Nephron progenitor cell (in vitro differentiated cells): ENCODE data around the gene TMEM140.

ENCODE experiments used
- DNase-seq: peaks from one replicate; pipeline ENCODE4 v3.0.0; 2021
- H3K27ac Mint-ChIP-seq: 2 replicates; pipeline ENCODE4 v1.8.0; 2021; ENCODE audit warnings: mild to moderate bottlenecking, moderate library complexity, mixed read lengths
- H3K27me3 Mint-ChIP-seq: 2 replicates; pipeline ENCODE4 v1.8.0; 2021; ENCODE audit warnings: mild to moderate bottlenecking, low read depth, mixed read lengths; ENCODE audit not compliant: poor library complexity
- H3K36me3 Mint-ChIP-seq: 2 replicates; pipeline ENCODE4 v1.8.0; 2021; ENCODE audit warnings: low read depth, mixed read lengths
- H3K4me1 Mint-ChIP-seq: 2 replicates; pipeline ENCODE4 v1.8.0; 2021; ENCODE audit warnings: mixed read lengths
- H3K4me3 Mint-ChIP-seq: 2 replicates; pipeline ENCODE4 v1.8.0; 2021; ENCODE audit warnings: mild to moderate bottlenecking, moderate library complexity, mixed read lengths
- H3K9me3 Mint-ChIP-seq: 2 replicates; pipeline ENCODE4 v1.8.0; 2021; ENCODE audit warnings: mild to moderate bottlenecking, moderate library complexity, mixed read lengths
- CTCF ChIP-seq: fragments of 200-600 bp; sonication (generic); IDR thresholded peaks from 2 replicates; pipeline ENCODE4 v1.5.0; 2021; ENCODE audit warnings: antibody characterized with exemption

The TMEM140 gene

GRCh38 chr7:135143885-135144668, 3.8 kb upstream of the TMEM140 start:
- H3K27me3 Mint-ChIP-seq = peaks cover 4% of the 10 kb centered on the region
- H3K4me1 Mint-ChIP-seq = peaks cover 28% of the 10 kb centered on the region
- DNase-seq = no peak
- no peak for TF ChIP-seq CTCF
- peaks cover 22% of the 10 kb centered on the region for H3K9me3 Mint-ChIP-seq
- H3K4me3 Mint-ChIP-seq = no peak overlapping the region
- H3K27ac Mint-ChIP-seq = no peak overlapping the region
- peaks cover 3% of the 10 kb centered on the region for H3K36me3 Mint-ChIP-seq

GRCh38 chr7:135147341-135147898, 452 bp upstream of the TMEM140 start:
- no peak overlapping the region for H3K4me3 Mint-ChIP-seq
- peaks cover 32% of the 10 kb centered on the region for H3K4me1 Mint-ChIP-seq
- no peaks in the 10 kb centered on the region for H3K9me3 Mint-ChIP-seq
- TF ChIP-seq CTCF = no peak
- DNase-seq = no peak
- no peaks in the 10 kb centered on the region for H3K27me3 Mint-ChIP-seq
- H3K27ac Mint-ChIP-seq = peak overlapping the region; percentile 27
- H3K36me3 Mint-ChIP-seq = peaks cover 5% of the 10 kb centered on the region

- H3K36me3 Mint-ChIP-seq = peaks cover 27% of the 10 kb centered on the region
- TF ChIP-seq CTCF = no peak
- no peaks in the 10 kb centered on the region for H3K27me3 Mint-ChIP-seq
- no peak overlapping the region for H3K4me3 Mint-ChIP-seq
- DNase-seq = no peak
- H3K9me3 Mint-ChIP-seq = peaks cover 28% of the 10 kb centered on the region
- H3K4me1 Mint-ChIP-seq = peaks cover 20% of the 10 kb centered on the region
- no peak overlapping the region for H3K27ac Mint-ChIP-seq
These were observed 2.4 kb downstream of the TMEM140 start for GRCh38 chr7:135150072-135150782.

GRCh38 chr7:135151132-135151531, 3.3 kb downstream of the TMEM140 start:
- Mint-ChIP-seq H3K4me1 (peaks cover 20% of the 10 kb centered on the region), H3K27ac (no peak overlapping the region), H3K4me3 (no peak overlapping the region), H3K36me3 (peaks cover 33% of the 10 kb centered on the region), H3K27me3 (no peaks in the 10 kb centered on the region), H3K9me3 (peaks cover 37% of the 10 kb centered on the region)
- DNase-seq = no peak
- TF ChIP-seq CTCF = no peak

GRCh38 chr7:135151533-135151932, 3.7 kb downstream of the TMEM140 start:
- Mint-ChIP-seq H3K36me3 (peaks cover 37% of the 10 kb centered on the region), H3K9me3 (peaks cover 41% of the 10 kb centered on the region), H3K4me3 (no peak overlapping the region), H3K27ac (no peak overlapping the region), H3K4me1 (peaks cover 20% of the 10 kb centered on the region), H3K27me3 (no peaks in the 10 kb centered on the region)
- TF ChIP-seq CTCF = no peak
- no peak for DNase-seq
